ENCODE results near the gene DHX38. TPM values are rescaled to one million over a fixed set of nuclear protein-coding genes. Genes with fewer than 3 reads are reported as not detected.

The DHX38 gene
- polyA plus RNA-seq (2012; rRNA removed), result 60.2 and 75.0 TPM in 2 replicates
- 42.4 and 45.6 TPM in 2 replicates for polyA plus RNA-seq (2012; cell fraction: cytosol; rRNA removed)
- polyA plus RNA-seq (2012; cell fraction: nucleus; rRNA removed), result 182 and 196 TPM in 2 replicates

GRCh38 chr16:72093448-72094265, at the start of gene DHX38, which contains the start of gene TXNL4B:
Gene DHX38, plus strand, starts transcription at chr16:72093847. Its CDS starts 2,311 bp downstream, at chr16:72096158.
Gene TXNL4B, minus strand, starts transcription at chr16:72093620. Its CDS starts 2,871 bp downstream, at chr16:72090749.
- Histone ChIP-seq H3K4me3 (ENCODE audit: low read depth in 2 of 2, low read length in 1 of 2) (peak within 1 kb of the TSS; percentile 97 to 100), H3K4me2 (peak within 1 kb of the TSS; percentile 85), H3K36me3 (replicated peaks in 1 of 2; ENCODE audit: control insufficient read depth in 1 of 2, insufficient read depth in 2 of 2, low read length in 1 of 2) (peaks cover 28 to 45% of the 10 kb centered on the region in 2 experiments), H3K4me1 (ENCODE audit: control insufficient read depth in 1 of 2, insufficient read depth in 2 of 2, low read depth in 1 of 2, low read length in 1 of 2) (peaks cover 9 to 19% of the 10 kb centered on the region in 2 experiments; a peak in 3 of 4 replicates), H3K27me3 (ENCODE audit: insufficient read depth) (no peaks in the 10 kb centered on the region), H3K9ac (peak within 1 kb of the TSS; percentile 85), H3K79me2 (ENCODE audit: insufficient read depth) (peaks cover 62% of the 10 kb centered on the region), H3K9me3 (no peaks in the 10 kb centered on the region), H3K9me2 (no peaks in the 10 kb centered on the region), H3K27ac (ENCODE audit: low read depth in 2 of 2, low read length in 1 of 2) (peak within 1 kb of the TSS; percentile 73 to 84), H4K20me1 (ENCODE audit: insufficient read depth) (no peaks in the 10 kb centered on the region), H2AFZ (ENCODE audit: low read depth) (peak within 1 kb of the TSS; percentile 96), H3F3A (replicated peaks; ENCODE audit: insufficient read depth) (peaks cover 4% of the 10 kb centered on the region)
- DNase-seq, result peak; percentile 92
- ChIA-PET POLR2A (interaction anchor here (0.5 to 1.0 kb wide), 3 partner anchors 8 to 188 kb away, joined by 3 to 6 read pairs (median 3); no protein-coding TSS in a partner anchor), CTCF (interaction anchor here (1.3 to 1.5 kb wide), 3 partner anchors 27 to 31 kb away, joined by 4 to 8 read pairs (median 6); no protein-coding TSS in a partner anchor)
- WGBS (ENCODE audit: low lambda C conversion rate), result 0% methylated on average over 34 of the region's 43 CpGs
- TF ChIP-seq SIN3A (IDR thresholded peaks at IDR 0.05; ENCODE audit: borderline replicate concordance, low read depth, low read length), result peak; percentile 53; the same call in 1 of the 2 replicates
- no peak for TF ChIP-seq SMC3 (IDR thresholded peaks at IDR 0.05; ENCODE audit: low read depth, low read length)
- no peak for TF ChIP-seq JUND (IDR thresholded peaks at IDR 0.05)
- TF ChIP-seq CTCF (IDR thresholded peaks at IDR 0.05), result no peak
- TF ChIP-seq ZBTB33 (IDR thresholded peaks at IDR 0.05; ENCODE audit: borderline replicate concordance, low read depth), result no peak
- no peak for TF ChIP-seq GATA2 (CRISPR knock-in tag; IDR thresholded peaks at IDR 0.05)
- no peak for TF ChIP-seq FOXM1 (IDR thresholded peaks at IDR 0.05; ENCODE audit: low read depth)
- no peak for TF ChIP-seq RXRA (IDR thresholded peaks at IDR 0.05; ENCODE audit: borderline replicate concordance, low read depth)
- TF ChIP-seq FOXJ3 (CRISPR knock-in tag; IDR thresholded peaks at IDR 0.05), result no peak
- peak; percentile 94 for TF ChIP-seq ELF1 (IDR thresholded peaks at IDR 0.05)
- no peak for TF ChIP-seq EZH2phosphoT487 (IDR thresholded peaks at IDR 0.05; ENCODE audit: borderline replicate concordance, low read depth)
- peak; percentile 70 for TF ChIP-seq PBX3 (IDR thresholded peaks at IDR 0.05)
- TF ChIP-seq YY1 (IDR thresholded peaks at IDR 0.05; ENCODE audit: low read depth), result peak; percentile 98
- TF ChIP-seq TAF1 (IDR thresholded peaks at IDR 0.05; ENCODE audit: borderline replicate concordance, low read depth, low read length), result peak; percentile 82
- no peak for TF ChIP-seq USF2 (IDR thresholded peaks at IDR 0.05; ENCODE audit: borderline replicate concordance, low read depth, low read length)
- TF ChIP-seq USF1 (IDR thresholded peaks at IDR 0.05; ENCODE audit: borderline replicate concordance, low read depth), result no peak
- no peak for TF ChIP-seq RAD21 (IDR thresholded peaks at IDR 0.05; ENCODE audit: low read length)
- TF ChIP-seq FOSL2 (IDR thresholded peaks at IDR 0.05; ENCODE audit: borderline replicate concordance, low read depth), result no peak
- TF ChIP-seq MAX (IDR thresholded peaks at IDR 0.05; ENCODE audit: low read depth), result peak; percentile 58
- TF ChIP-seq MXI1 (IDR thresholded peaks at IDR 0.05; ENCODE audit: low read depth, low read length), result peak; percentile 50; the same call in 1 of the 2 replicates
- 0 out of 2 replicates have a peak, but pooled peaks have one; percentile 52 for TF ChIP-seq RFX5 (IDR thresholded peaks at IDR 0.05; ENCODE audit: low read length)
- TF ChIP-seq CHD2 (IDR thresholded peaks at IDR 0.05; ENCODE audit: low read length, partially characterized antibody), result peak; percentile 81
- TF ChIP-seq IRF3 (IDR thresholded peaks at IDR 0.05; ENCODE audit: low read depth, low read length), result peak; percentile 34; the same call in 1 of the 2 replicates
- peak; percentile 93 for TF ChIP-seq GABPA (IDR thresholded peaks at IDR 0.05; ENCODE audit: low read depth)

Measured in SK-N-SH (cell line).